ENCODE data around the gene SCN4A.
"Not testable (repeated sequence)": the region's sequence is repeated elsewhere in the genome, so short reads cannot be mapped to it uniquely, and the experiment has no call there.

The SCN4A gene

GRCh38 chr17:63932721-63933120, 40.0 kb downstream of the SCN4A start:
- no peak for FAIRE-seq

DNA sequence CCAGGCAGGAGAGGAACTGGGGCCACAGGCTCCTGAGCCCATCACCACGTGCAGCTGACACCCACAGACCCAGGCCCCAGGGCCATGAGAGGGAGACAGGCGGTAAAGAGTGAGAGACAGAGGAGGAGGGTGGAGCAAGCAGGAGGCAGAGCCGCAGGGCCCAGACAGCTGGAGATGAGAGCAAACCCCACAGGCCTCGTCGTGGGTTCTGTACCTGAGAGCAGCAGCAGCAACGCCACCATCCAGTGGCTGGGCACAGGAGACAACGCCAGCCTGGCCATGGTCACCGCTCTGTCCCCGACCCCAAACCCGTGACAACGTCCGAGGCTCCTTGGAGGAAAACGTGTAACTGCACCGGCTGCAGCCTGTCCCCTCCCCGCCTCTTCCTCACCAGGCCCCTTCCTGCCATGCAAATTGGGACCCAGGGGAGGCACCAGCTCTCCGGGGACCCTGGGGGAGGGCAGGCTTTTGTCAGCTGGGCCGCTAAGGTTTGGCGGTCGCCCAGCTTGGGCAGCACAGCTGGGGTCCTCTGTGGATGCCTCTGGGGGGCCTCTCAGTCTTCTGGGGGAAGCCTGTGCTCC, 40.6 kb downstream of the SCN4A start, which contains the start of gene CD79B:
Gene CD79B, minus strand, starts transcription at position 351 of the 581 bp plus-strand sequence. Its CDS starts 70 bp downstream, at position 281.
- FAIRE-seq = no peak

- FAIRE-seq = no peak
Observed at GRCh38 chr17:63930951-63931575, 41.7 kb downstream of the SCN4A start.

DNA sequence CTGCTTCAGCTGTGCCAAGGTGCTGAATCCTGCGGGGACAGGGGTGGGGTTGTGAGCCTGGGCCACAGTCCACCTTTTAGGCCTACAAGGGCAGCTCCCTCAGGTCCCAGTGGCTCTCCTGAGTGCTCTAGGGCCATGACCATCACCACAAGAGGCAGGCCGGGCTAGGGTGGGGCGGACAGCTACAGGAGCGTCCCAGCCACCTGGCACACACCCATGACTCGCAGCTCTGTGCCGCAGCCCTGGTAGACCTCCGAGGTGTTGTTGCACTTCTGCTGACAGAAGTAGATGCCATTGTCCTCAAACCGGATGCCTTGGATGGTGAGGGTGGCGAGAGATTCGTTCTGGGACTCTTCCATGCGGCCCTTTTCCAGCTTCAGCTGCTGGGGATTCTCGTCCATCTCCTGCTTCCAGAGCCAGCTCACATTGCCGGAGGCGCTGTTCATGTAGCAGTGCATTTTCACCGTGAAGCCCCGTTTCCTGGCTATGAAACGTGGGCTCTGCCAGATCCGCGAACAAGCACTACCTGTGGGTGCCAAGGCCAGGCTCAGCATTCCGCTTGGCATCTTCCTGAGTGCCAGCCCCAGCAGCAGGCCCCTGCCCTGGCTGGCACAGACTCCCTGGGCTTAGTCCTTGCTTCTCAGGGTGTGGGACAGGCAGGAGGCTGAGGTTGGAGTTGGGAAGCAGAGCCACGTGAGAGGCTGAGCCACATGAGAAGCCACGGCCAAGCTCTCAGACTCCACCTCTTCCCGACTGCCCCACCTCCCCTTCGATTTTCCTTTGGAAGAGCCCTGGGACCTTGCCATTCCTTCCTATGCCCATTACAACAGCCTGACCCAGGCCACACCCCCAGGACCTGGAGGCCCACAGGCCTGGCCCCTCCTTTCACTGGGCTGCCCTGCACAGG, 42.6 kb downstream of the SCN4A start:
- FAIRE-seq = no peak

DNA sequence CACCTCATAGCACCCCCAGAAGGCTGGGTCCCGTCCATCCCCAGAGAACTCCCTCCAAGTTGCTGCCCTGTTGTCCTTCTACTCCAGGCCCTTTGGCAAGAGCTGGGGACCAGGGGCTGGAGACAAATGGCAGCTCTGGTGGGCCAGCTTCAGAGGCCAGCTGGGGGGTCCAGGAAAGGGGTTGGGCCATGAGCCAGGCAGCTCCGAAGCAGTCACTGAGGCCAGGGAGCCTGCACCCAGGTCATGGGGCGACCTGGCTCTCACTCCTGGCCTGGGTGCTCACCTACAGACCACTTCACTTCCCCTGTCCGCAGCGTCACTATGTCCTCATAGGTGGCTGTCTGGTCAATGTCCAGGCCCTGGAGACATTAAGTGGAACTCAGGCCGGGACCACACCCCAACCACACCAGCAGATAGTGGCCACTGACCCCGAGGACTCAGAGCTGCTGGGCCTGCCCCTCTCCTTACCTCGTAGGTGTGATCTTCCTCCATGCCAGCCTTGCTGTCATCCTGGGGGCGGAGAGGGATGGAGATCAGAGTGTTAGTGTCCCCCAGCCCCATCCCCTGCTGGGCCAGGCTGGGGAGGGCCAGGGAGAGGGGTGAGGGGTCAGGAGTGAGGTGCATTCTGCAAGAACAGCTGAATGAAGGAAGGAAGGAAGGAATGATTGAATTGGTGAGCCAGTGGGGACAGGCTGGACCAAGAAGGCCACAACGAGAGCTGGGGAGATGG, 43.6 kb downstream of the SCN4A start:
- no peak for FAIRE-seq

GRCh38 chr17:63928172-63928666, 44.5 kb downstream of the SCN4A start:
- FAIRE-seq = no peak

- no peak for FAIRE-seq
Observed at GRCh38 chr17:63927464-63928171, 45.1 kb downstream of the SCN4A start.

DNA sequence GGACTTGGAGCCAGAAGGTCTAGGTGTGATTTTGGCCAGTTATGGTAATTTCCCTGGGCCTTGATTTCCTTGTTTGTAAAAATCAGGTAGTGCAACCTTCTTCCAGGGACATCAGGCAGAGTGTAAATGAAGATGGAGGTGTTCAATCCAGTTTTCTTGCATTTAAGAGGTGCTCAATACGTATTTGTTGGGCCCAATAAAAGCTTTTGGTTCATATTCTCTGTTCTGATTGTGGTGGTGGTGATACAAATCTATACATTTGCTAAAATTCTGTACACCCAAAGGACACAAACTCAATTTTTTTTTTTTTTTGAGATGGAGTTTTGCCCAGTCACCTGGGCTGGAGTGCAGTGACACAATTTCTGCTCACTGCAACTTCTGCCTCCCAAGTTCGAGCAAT, 46.6 kb downstream of the SCN4A start:
- FAIRE-seq = no peak

GRCh38 chr17:63925615-63926014, 47.1 kb downstream of the SCN4A start:
- no peak for FAIRE-seq

- FAIRE-seq = not testable (repeated sequence)
Observed at GRCh38 chr17:63922402-63922801, 50.3 kb downstream of the SCN4A start.

DNA sequence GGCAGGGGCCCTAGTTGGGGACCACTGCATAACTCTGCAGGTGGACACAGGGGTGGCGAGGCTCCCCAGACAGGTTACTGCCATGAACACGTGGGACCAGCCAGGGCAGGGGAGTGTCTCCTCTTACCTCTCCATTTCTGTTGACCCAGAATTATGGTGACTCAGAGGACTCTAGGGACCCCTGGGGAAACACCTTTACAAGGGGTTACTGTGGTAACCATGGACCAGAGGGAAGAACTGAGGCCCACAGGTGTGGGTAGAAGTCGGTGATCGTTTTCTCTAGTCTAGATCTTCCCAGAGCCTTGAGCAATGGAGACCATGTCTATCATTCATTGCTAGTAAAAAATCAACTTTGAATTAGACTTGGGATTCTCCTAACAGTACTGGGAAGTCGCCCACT, 51.9 kb downstream of the SCN4A start:
- FAIRE-seq = not testable (repeated sequence)

- not testable (repeated sequence) for FAIRE-seq
Observed at GRCh38 chr17:63920050-63920449, 52.7 kb downstream of the SCN4A start.

DNA sequence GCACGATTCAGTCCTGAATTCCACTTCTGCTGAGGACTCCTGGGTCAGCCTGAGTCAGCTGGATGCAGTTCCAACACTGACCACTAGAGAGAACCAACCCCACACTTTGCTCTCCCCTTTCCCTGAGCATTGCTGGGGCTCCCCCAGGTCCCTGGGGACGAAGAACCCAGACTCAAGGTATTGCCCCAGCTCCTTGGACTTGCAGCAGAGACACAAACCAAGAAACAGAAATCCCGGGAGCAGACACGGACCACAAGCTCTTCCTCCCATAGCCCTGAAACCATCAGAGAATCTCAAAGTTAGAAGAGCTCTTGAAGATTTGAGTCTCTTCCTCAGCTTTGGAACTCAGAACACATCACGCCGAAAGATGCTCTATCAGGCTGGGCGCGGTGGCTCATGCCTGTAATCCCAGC, 53.4 kb downstream of the SCN4A start:
- FAIRE-seq = no peak

DNA sequence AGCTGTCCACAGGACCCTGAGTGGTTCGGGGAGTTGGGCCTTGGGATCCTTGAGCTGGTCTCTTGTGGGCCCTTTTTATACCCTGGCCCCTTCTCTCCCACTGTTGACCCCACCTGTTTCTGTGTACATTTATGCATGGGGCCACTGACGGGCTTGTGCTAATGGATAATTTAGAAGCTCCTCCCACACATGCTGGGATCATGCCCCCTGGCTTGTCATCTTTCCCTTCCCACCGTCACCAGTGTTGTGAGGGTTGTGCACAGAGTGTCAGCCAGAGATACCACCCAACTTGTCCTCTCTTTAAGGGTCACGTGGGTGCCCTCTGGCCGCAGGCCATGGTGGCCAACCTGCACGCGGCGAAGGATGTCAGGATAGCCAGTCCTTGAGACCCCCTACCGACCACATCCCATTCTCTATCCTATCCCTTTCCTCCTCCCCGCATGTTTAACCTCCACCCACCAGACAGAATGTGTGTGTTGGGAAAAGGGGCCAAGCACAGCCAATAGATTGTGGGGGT, 53.9 kb downstream of the SCN4A start, which contains the start of gene GH1:
Gene GH1, minus strand, starts transcription at position 51 of the 517 bp plus-strand sequence. CDS start 63 bp downstream, outside the sequence.
- FAIRE-seq = not testable (repeated sequence)

DNA sequence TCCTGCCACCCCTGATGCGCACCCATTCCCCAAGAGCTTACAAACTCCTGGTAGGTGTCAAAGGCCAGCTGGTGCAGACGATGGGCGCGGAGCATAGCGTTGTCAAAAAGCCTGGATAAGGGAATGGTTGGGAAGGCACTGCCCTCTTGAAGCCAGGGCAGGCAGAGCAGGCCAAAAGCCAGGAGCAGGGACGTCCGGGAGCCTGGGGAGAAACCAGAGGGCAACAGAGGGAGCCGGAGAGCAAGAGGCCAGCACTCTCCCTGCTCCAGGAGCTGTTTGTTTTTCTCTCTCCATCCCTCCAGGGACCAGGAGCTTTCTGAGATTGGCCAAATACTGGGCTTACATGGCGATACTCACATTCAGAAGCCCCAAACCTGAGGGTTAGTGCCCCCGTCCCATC, 54.4 kb downstream of the SCN4A start:
- FAIRE-seq = no peak

DNA sequence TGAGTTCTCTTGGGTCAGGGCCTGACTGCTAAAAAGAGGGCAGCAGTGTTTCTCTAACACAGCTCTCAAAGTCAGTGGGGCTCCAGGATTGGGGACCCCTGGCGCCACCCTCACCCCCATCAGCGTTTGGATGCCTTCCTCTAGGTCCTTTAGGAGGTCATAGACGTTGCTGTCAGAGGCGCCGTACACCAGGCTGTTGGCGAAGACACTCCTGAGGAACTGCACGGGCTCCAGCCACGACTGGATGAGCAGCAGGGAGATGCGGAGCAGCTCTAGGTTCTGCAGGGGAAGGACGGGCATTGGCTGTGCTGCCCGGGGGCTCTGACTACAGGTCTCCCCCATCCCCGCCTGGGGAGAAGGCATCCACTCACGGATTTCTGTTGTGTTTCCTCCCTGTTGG, 55.1 kb downstream of the SCN4A start:
- FAIRE-seq = no peak

- FAIRE-seq = not testable (repeated sequence)
Observed at GRCh38 chr17:63917206-63917605, 55.5 kb downstream of the SCN4A start.

DNA sequence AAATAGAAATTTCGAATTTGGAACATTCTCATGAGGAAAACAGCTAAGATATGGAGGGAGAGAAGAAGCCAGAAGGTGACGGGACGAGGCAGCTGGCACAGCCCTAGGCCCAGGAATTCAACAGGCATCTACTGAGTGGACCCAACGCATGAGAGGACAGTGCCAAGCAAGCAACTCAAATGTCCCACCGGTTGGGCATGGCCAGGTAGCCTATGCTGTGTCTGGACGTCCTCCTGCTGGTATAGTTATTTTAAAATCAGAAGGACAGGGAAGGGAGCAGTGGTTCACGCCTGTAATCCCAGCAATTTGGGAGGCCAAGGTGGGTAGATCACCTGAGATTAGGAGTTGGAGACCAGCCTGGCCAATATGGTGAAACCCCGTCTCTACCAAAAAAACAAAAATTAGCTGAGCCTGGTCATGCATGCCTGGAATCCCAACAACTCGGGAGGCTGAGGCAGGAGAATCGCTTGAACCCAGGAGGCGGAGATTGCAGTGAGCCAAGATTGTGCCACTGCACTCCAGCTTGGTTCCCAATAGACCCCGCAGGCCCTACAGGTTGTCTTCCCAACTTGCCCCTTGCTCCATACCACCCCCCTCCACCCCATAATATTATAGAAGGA, 56.0 kb downstream of the SCN4A start:
- FAIRE-seq = no peak

DNA sequence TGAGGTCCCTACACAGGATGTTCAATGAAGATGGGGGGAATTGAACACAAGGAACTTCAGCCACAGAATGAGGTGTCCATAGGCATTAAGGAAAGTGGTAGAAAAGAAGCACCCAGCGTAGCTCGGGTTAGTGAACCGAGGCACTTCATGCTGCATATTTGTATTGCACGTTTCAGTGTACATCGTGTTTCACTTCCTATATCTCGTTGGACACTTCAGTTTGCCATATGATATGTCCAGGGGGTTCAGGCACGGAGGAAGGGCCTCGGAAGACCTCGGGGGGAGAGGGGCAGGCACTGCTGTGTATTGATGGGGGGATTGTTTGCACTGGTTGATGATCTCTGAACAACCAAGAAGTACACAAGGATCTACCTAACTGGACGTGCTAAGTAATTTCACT, 57.0 kb downstream of the SCN4A start:
- not testable (repeated sequence) for FAIRE-seq

- FAIRE-seq = no peak
Observed at GRCh38 chr17:63914471-63914870, 58.2 kb downstream of the SCN4A start.

DNA sequence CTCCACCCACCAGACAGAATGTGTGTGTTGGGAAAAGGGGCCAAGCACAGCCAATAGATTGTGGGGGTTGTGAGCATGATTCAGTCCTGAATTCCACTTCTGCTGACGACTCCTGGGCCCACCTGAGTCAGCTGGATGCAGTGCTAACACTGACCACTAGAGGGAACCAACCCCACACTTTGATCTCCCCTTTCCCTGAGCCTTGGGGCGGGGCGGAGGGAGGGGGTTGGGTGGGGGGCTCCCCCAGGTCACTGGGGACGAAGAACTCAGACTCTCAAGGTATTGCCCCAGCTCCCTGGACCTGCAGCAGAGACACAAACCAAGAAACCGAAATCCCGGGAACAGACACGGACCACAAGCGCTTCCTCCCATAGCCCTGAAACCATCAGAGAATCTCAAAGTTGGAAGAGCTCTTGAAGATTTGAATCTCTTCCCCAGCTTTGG, 61.0 kb downstream of the SCN4A start:
- no peak for FAIRE-seq
